Muscle of leg (tissue), 11 donors: ENCODE measurements around the gene AIG1. TPM values are rescaled to one million over a fixed set of nuclear protein-coding genes. Genes with fewer than 3 reads are reported as not detected.

Experiments used
- DNase-seq: peaks from one replicate; pipeline ENCODE4 v3.0.0; 2013
- H3K27ac ChIP-seq: one replicate; pipeline ENCODE4 v1.5.1; 2013; ENCODE audit warnings: mild to moderate bottlenecking, low read length, control low read depth
- H3K27me3 ChIP-seq: one replicate; pipeline ENCODE4 v1.6.1; 2013; ENCODE audit warnings: low read length; ENCODE audit not compliant: control insufficient read depth, insufficient read depth
- H3K36me3 ChIP-seq: one replicate; pipeline ENCODE4 v1.6.1; 2013; ENCODE audit warnings: low read length; ENCODE audit not compliant: control insufficient read depth, insufficient read depth
- H3K4me1 ChIP-seq: one replicate; pipeline ENCODE4 v1.6.1; 2013; ENCODE audit warnings: low read length; ENCODE audit not compliant: control insufficient read depth, insufficient read depth
- H3K4me3 ChIP-seq: one replicate; pipeline ENCODE4 v1.5.1; 2013; ENCODE audit warnings: low read length, control low read depth
- H3K9me3 ChIP-seq: replicated peaks from 2 replicates; pipeline ENCODE4 v1.6.1; 2013; ENCODE audit warnings: low read depth, low read length; ENCODE audit not compliant: control insufficient read depth
- WGBS: methylation state at CpG from one replicate; pipeline ENCODE4 v1.1.5; 2013; ENCODE audit warnings: missing lambda C conversion rate; ENCODE audit not compliant: insufficient coverage; 5-methylcytosine and 5-hydroxymethylcytosine counted together
- polyA plus RNA-seq, 8 donors: library from polyadenylated mRNA; unstranded; fragments of 120-200 nt; gene quantifications; one replicate each; pipeline versions ENCODE4 v1.2.1 to v1.2.3, GENCODE V29; 2013; ENCODE audit warnings: inconsistent platforms in 1 of 8, low replicate concordance in 1 of 8; ENCODE audit not compliant: insufficient read length in 8 of 8, insufficient read depth in 1 of 8
- total RNA-seq: library from RNA; stranded (reverse); fragments of 120-200 nt; gene quantifications from one replicate; pipeline ENCODE4 v1.2.4, GENCODE V29; 2013

Gene AIG1
- total and polyA plus RNA-seq, 9 donors: 24.1 to 35.0 (median 30.2) TPM

- Histone ChIP-seq H3K27me3 (no peaks in the 10 kb centered on the region), H3K27ac (no peak overlapping the region), H3K4me3 (no peak overlapping the region), H3K9me3 (no peaks in the 10 kb centered on the region), H3K4me1 (no peaks in the 10 kb centered on the region), H3K36me3 (no peaks in the 10 kb centered on the region)
- DNase-seq: no peak
- WGBS: no CpG with 5 or more reads among the region's 2 CpGs
These were observed 46.8 kb downstream of the AIG1 start for GRCh38 chr6:143107440-143107839.

- DNase-seq: peak; percentile 40
- Histone ChIP-seq H3K9me3 (no peaks in the 10 kb centered on the region), H3K27ac (no peak overlapping the region), H3K27me3 (no peaks in the 10 kb centered on the region), H3K4me3 (no peak overlapping the region), H3K4me1 (no peaks in the 10 kb centered on the region), H3K36me3 (no peaks in the 10 kb centered on the region)
- 33% methylated on average over 1 of the region's 6 CpGs for WGBS
These were observed 47.4 kb downstream of the AIG1 start for GRCh38 chr6:143107911-143108761.

- Histone ChIP-seq H3K4me1 (no peaks in the 10 kb centered on the region), H3K36me3 (no peaks in the 10 kb centered on the region), H3K27ac (no peak overlapping the region), H3K4me3 (no peak overlapping the region), H3K27me3 (no peaks in the 10 kb centered on the region), H3K9me3 (no peaks in the 10 kb centered on the region)
- DNase-seq: no peak
- WGBS: no CpG with 5 or more reads among the region's 4 CpGs
These were observed 48.5 kb downstream of the AIG1 start for GRCh38 chr6:143109196-143109595.

GRCh38 chr6:143110572-143110971 lies 49.9 kb downstream of the AIG1 start:
- H3K4me3 ChIP-seq: no peak overlapping the region
- no peak overlapping the region for H3K27ac ChIP-seq
- 100% methylated on average over 1 of the region's 4 CpGs for WGBS
- no peaks in the 10 kb centered on the region for H3K27me3 ChIP-seq
- H3K36me3 ChIP-seq: no peaks in the 10 kb centered on the region
- no peaks in the 10 kb centered on the region for H3K9me3 ChIP-seq
- no peaks in the 10 kb centered on the region for H3K4me1 ChIP-seq
- no peak for DNase-seq

- no peaks in the 10 kb centered on the region for H3K36me3 ChIP-seq
- no peak overlapping the region for H3K27ac ChIP-seq
- H3K9me3 ChIP-seq: no peaks in the 10 kb centered on the region
- H3K4me1 ChIP-seq: no peaks in the 10 kb centered on the region
- WGBS: 100% methylated on average over 1 of the region's 1 CpG
- H3K4me3 ChIP-seq: no peak overlapping the region
- no peak for DNase-seq
- H3K27me3 ChIP-seq: no peaks in the 10 kb centered on the region
These were observed 50.3 kb downstream of the AIG1 start for GRCh38 chr6:143110996-143111395.

- Histone ChIP-seq H3K9me3 (no peaks in the 10 kb centered on the region), H3K36me3 (no peaks in the 10 kb centered on the region), H3K27me3 (no peaks in the 10 kb centered on the region), H3K4me1 (no peaks in the 10 kb centered on the region), H3K27ac (no peak overlapping the region), H3K4me3 (no peak overlapping the region)
- 88% methylated on average over 4 of the region's 4 CpGs for WGBS
- no peak for DNase-seq
These were observed 50.8 kb downstream of the AIG1 start for GRCh38 chr6:143111443-143111842.

GRCh38 chr6:143112084-143112768 lies 51.5 kb downstream of the AIG1 start:
- no peaks in the 10 kb centered on the region for H3K36me3 ChIP-seq
- DNase-seq: no peak
- no CpG with 5 or more reads among the region's 4 CpGs for WGBS
- no peaks in the 10 kb centered on the region for H3K27me3 ChIP-seq
- no peaks in the 10 kb centered on the region for H3K9me3 ChIP-seq
- H3K27ac ChIP-seq: no peak overlapping the region
- no peak overlapping the region for H3K4me3 ChIP-seq
- no peaks in the 10 kb centered on the region for H3K4me1 ChIP-seq

- H3K27me3 ChIP-seq: no peaks in the 10 kb centered on the region
- no peaks in the 10 kb centered on the region for H3K36me3 ChIP-seq
- H3K4me1 ChIP-seq: no peaks in the 10 kb centered on the region
- H3K4me3 ChIP-seq: no peak overlapping the region
- no peak for DNase-seq
- H3K9me3 ChIP-seq: no peaks in the 10 kb centered on the region
- no peak overlapping the region for H3K27ac ChIP-seq
- WGBS: 90% methylated on average over 3 of the region's 5 CpGs
These were observed 52.1 kb downstream of the AIG1 start for GRCh38 chr6:143112837-143113236.

- H3K27me3 ChIP-seq: no peaks in the 10 kb centered on the region
- H3K9me3 ChIP-seq: no peaks in the 10 kb centered on the region
- no peak for DNase-seq
- H3K4me1 ChIP-seq: no peaks in the 10 kb centered on the region
- no peak overlapping the region for H3K27ac ChIP-seq
- H3K36me3 ChIP-seq: no peaks in the 10 kb centered on the region
- WGBS: 88% methylated on average over 1 of the region's 3 CpGs
- no peak overlapping the region for H3K4me3 ChIP-seq
These were observed 55.0 kb downstream of the AIG1 start for GRCh38 chr6:143115728-143116127.

- Histone ChIP-seq H3K9me3 (no peaks in the 10 kb centered on the region), H3K36me3 (no peaks in the 10 kb centered on the region), H3K27me3 (no peaks in the 10 kb centered on the region), H3K4me3 (no peak overlapping the region), H3K4me1 (no peaks in the 10 kb centered on the region), H3K27ac (no peak overlapping the region)
- no peak for DNase-seq
- WGBS: 71% methylated on average over 1 of the region's 1 CpG
These were observed 56.4 kb downstream of the AIG1 start for GRCh38 chr6:143117108-143117507.
